ENCODE data around the gene SERPINI2. TPM values are rescaled to one million over a fixed set of nuclear protein-coding genes. Genes with fewer than 3 reads are reported as not detected.

SERPINI2 gene
- total and polyA plus RNA-seq, 2 of the 8 experiments (the other 6 are each of a cell fraction or from before 2014, with no cell fraction given) = 0.26 TPM; not detected in 1

- DNase-seq (ENCODE audit: low read depth in 1 of 2, low spot score in 2 of 2) (no peak), FAIRE-seq (no peak)
- no peak overlapping the region for H2BK5ac ChIP-seq (ENCODE audit: low read depth, low read length)
- H2BK20ac ChIP-seq (ENCODE audit: low read length) = no peak overlapping the region
- no peaks in the 10 kb centered on the region for H3K79me2 ChIP-seq (ENCODE audit: control insufficient read depth in 1 of 2, insufficient read depth in 2 of 2, low read length in 2 of 2)
- H4K20me1 ChIP-seq (replicated peaks in 1 of 2; ENCODE audit: control insufficient read depth in 1 of 2, insufficient read depth in 2 of 2, low read length in 2 of 2) = no peaks in the 10 kb centered on the region
- H4K91ac ChIP-seq (replicated peaks; ENCODE audit: insufficient read length, low read length) = no peak overlapping the region
- no peak overlapping the region for H3K4me3 ChIP-seq (ENCODE audit: extremely low read depth in 1 of 4, insufficient read depth in 2 of 4, low read depth in 3 of 4, low read length in 4 of 4)
- 98% methylated on average over 2 of the region's 2 CpGs; no CpG with 5 or more reads in 1 of the 2 experiments for WGBS, 2 experiments (ENCODE audit: extremely low coverage in 1 of 2, insufficient coverage in 1 of 2, insufficient read length in 1 of 2, insufficient replicate concordance in 2 of 2, low coverage in 1 of 2, low lambda C conversion rate in 2 of 2, missing lambda C conversion rate in 1 of 2)
- H3K79me1 ChIP-seq (ENCODE audit: low read depth, low read length) = no peaks in the 10 kb centered on the region
- no peak for TF ChIP-seq ASH2L (IDR thresholded peaks at IDR 0.05; ENCODE audit: low read length)
- no peak for TF ChIP-seq BACH1 (IDR thresholded peaks at IDR 0.05; ENCODE audit: low read length)
- TF ChIP-seq YY1 (IDR thresholded peaks at IDR 0.05; ENCODE audit: low read depth, low read length) = no peak
- TF ChIP-seq KDM5A (IDR thresholded peaks at IDR 0.05; ENCODE audit: low read length) = no peak
- no peak for TF ChIP-seq KDM1A (IDR thresholded peaks at IDR 0.05; ENCODE audit: borderline replicate concordance, low read length)
- TF ChIP-seq MAX (IDR thresholded peaks at IDR 0.05) = no peak
- TF ChIP-seq CHD1 (IDR thresholded peaks at IDR 0.05; ENCODE audit: low read depth, low read length) = no peak
- TF ChIP-seq ATF3 (IDR thresholded peaks at IDR 0.05; ENCODE audit: insufficient read depth, low read depth, low read length) = no peak
- TF ChIP-seq NRF1 (IDR thresholded peaks at IDR 0.05; ENCODE audit: low read depth, low read length) = no peak
- H4K8ac ChIP-seq (ENCODE audit: extremely low read depth, insufficient read depth, low read length) = no peak overlapping the region
- H3K18ac ChIP-seq (ENCODE audit: extremely low read depth, low read length) = no peak overlapping the region
- no peak overlapping the region for H3K9ac ChIP-seq (replicated peaks in 1 of 4; ENCODE audit: extremely low read depth in 1 of 4, low read depth in 3 of 4, low read length in 3 of 4)
- no peak overlapping the region for H4K5ac ChIP-seq (ENCODE audit: insufficient read length, low read depth, low read length)
- H3K27me3 ChIP-seq (replicated peaks in 1 of 4; ENCODE audit: control insufficient read depth in 3 of 4, extremely low read depth in 1 of 4, insufficient read depth in 3 of 4, low read length in 3 of 4) = peaks cover 0 to 1% (median 0%) of the 10 kb centered on the region in 4 experiments; a peak in 1 of 7 replicates
- POLR2A ChIA-PET (ENCODE audit: partially characterized antibody) = no interaction called here
- no peak overlapping the region for H3K4me2 ChIP-seq (ENCODE audit: insufficient read depth in 1 of 2, low read depth in 2 of 2, low read length in 2 of 2)
- no peak overlapping the region for H3K23ac ChIP-seq (ENCODE audit: insufficient read length)
- H2BK120ac ChIP-seq (replicated peaks; ENCODE audit: low read depth, low read length) = no peak overlapping the region
- H2BK12ac ChIP-seq (ENCODE audit: low read depth, low read length) = peak overlapping the region; percentile 3; the same call in 1 of the 2 replicates
- CTCF ChIA-PET (ENCODE audit: partially characterized antibody) = interaction anchor here (0.7 kb wide), 1 partner anchor 14 kb away, joined by 3 read pairs; no protein-coding TSS in a partner anchor
- H3K36me3 ChIP-seq (ENCODE audit: control insufficient read depth in 2 of 4, insufficient read depth in 4 of 4, low read length in 3 of 4) = no peaks in the 10 kb centered on the region
- H3K14ac ChIP-seq (ENCODE audit: insufficient read length) = no peak overlapping the region
- H2BK15ac ChIP-seq (ENCODE audit: low read length) = no peak overlapping the region
- no peak overlapping the region for H3K56ac ChIP-seq (replicated peaks; ENCODE audit: insufficient read length, low read depth, low read length)
- H3K9me3 ChIP-seq (ENCODE audit: insufficient read depth in 2 of 2, low read depth in 1 of 2, low read length in 1 of 2) = no peaks in the 10 kb centered on the region
- no peak overlapping the region for H3K4ac ChIP-seq (replicated peaks; ENCODE audit: insufficient read length, low read depth, low read length)
- H3K27ac ChIP-seq (ENCODE audit: low read depth, low read length) = no peak overlapping the region
- H2AK5ac ChIP-seq (ENCODE audit: low read depth, low read length) = no peak overlapping the region
- peak overlapping the region; percentile 66; the same call in 1 of the 2 replicates for H2AFZ ChIP-seq (ENCODE audit: low read length)
- no peaks in the 10 kb centered on the region for H3K4me1 ChIP-seq (replicated peaks in 1 of 4; ENCODE audit: control insufficient read depth in 3 of 4, insufficient read depth in 4 of 4, low read length in 3 of 4)
- no peaks in the 10 kb centered on the region for H3K23me2 ChIP-seq (ENCODE audit: low read depth, low read length)
Measured at GRCh38 chr3:167520266-167521005, 46.6 kb upstream of the SERPINI2 start.

Data from H1 (cell line).